Measurements from ENCODE around the gene KIF11.
"Not testable (repeated sequence)": the region's sequence is repeated elsewhere in the genome, so short reads cannot be mapped to it uniquely, and the experiment has no call there.

The KIF11 gene

DNA sequence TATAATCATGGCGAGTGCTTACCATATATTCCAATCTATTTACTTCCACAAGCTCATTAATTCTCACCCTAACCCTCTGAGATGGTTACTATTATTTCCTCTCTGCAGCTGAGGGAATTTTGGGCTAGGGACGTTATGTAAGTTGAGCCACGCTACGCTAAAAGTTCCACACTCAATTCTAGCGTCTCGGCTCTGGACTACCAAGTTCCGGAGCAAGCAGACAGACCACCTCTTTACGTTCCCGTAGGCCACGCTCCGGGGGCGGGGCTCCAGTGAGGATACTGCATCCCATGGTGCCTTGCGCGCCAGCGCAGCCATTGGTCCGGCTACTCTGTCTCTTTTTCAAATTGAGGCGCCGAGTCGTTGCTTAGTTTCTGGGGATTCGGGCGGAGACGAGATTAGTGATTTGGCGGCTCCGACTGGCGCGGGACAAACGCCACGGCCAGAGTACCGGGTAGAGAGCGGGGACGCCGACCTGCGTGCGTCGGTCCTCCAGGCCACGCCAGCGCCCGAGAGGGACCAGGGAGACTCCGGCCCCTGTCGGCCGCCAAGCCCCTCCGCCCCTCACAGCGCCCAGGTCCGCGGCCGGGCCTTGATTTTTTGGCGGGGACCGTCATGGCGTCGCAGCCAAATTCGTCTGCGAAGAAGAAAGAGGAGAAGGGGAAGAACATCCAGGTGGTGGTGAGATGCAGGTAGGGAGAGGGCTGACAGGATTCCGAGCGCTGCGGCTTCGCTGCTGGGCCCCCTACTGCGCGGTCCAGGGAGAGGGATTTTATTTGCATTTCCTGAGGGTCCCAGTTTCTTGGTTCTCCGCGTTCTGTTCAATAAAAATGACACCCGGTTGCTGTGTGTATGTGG lies at the start of gene KIF11:
KIF11 (plus strand) TSS at position 370 of the 858 bp plus-strand sequence; CDS start at position 616, 246 bp downstream.
- DNase-seq: peak; percentile 97 to 99 (median 99)

DNA sequence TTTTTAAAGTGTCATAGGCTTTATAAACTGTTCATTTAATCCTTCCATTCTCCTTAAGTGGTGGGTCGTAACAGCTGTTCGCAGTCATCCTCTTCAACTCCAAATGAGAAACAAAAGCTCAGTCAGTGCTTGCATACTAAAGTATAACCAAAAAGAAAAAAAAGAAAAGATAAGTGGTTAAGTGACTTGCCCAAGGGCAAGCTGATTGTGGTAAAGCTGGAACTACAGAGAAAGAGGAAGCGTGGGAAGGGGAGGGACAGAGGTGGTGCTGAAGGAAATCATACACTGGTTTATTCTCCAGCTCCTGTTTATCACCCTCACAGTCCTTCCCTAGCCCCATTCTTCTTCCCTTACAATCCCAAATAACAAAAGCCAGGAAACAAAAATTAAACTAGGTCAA lies 48.6 kb upstream of the KIF11 start:
- DNase-seq: peak; percentile 72 to 79 (median 76)

- DNase-seq: no peak
Observed at GRCh38 chr10:92545556-92545955, 47.4 kb upstream of the KIF11 start.

GRCh38 chr10:92547676-92548075 lies 45.3 kb upstream of the KIF11 start:
- DNase-seq: no peak

DNA sequence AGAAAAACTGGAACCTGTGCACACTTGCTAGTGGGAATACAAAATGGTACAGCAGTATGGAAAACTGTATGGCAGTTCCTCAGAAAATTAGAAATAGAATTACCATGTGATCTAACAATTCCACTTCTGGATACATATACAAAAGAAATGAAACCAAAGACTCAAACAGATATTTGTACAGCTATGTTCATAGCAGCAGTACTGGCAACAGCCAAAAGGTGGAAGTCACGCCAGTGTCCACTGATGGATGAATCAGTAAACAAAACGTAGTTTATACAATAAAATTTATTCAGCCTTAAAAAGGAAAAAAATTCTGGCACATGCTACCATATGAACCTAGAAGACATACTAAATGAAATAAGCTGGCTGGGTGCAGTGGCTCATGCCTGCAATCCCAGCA lies 42.0 kb upstream of the KIF11 start:
- DNase-seq: peak in 1 of 3 donors; percentile 3

GRCh38 chr10:92552310-92552709 lies 40.6 kb upstream of the KIF11 start:
- peak in 1 of 3 donors; percentile 5 for DNase-seq

DNA sequence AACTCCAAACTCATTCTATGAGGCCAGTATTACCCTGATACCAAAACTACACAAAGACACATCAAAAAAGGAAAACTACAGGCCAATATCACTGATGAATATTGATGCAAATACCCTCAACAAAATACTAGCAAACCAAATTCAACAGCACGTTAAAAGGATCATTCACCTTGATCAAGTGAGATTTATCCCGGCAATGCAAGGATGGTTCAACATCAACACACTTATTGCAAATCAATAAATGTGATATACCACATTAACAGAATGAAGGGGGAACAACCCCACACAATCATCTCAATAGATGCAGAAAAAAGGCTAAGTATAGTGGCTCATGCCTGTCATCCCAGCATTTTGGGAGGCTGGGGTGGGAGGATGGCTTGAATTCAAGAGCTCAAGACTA lies 39.0 kb upstream of the KIF11 start:
- no peak for DNase-seq

- no peak for DNase-seq
Observed at GRCh38 chr10:92559046-92559445, 33.9 kb upstream of the KIF11 start.

GRCh38 chr10:92562424-92562823 lies 30.5 kb upstream of the KIF11 start:
- no peak for DNase-seq

DNA sequence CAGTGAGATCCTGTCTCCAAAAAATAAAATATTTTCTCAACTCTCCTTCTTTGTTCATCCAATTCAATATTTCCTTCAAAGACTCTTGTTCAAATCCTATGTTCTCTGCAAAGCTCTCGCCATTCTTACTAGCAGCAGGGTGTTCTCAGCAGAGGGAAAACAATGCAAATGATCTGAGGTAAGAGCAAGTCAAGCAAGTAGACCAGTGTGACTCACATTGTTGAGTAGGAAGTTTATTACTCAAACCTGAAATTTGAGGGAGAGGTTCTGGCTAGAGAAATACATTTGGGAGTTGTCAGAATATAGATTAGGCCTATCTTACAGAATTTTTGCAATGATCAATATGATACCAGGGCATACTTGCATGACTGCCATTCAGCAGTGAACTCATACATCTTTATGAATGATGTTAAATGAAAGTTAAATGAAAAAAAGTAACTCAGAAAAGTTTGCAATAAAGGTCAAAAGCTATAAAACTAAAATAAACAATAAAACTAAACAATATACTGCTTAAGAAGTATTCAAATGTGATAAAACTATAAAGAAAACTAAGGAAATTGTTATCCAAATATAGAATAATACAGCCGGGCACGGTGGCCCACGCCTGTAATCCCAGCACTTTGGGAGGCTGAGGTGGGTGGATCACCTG lies 24.9 kb upstream of the KIF11 start:
- DNase-seq: peak; percentile 19 to 56 (median 49)

DNA sequence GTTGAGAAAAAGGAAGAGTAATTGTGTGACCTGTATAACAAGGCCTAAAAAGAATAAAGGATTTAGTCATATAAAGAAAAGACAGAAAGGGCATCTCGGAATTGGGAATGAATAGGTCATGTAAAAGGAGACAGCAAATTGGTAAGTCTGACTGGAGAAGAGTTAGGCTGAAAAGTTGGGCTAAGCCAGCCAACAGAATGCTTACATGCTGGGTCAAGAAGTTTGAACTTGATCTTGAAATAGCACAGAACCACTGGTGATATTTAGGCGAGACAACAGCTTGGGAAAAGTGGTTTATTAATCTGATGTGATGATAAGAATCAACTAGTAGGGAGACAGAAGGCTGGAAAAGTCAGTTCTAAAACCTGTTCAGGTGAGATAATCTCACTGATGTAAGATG lies 23.9 kb upstream of the KIF11 start:
- DNase-seq: no peak

- not testable (repeated sequence) for DNase-seq
Observed at GRCh38 chr10:92569663-92570062, 23.3 kb upstream of the KIF11 start.

- no peak for DNase-seq
Observed at GRCh38 chr10:92571649-92572048, 21.3 kb upstream of the KIF11 start.

- DNase-seq: no peak
Observed at GRCh38 chr10:92572362-92573090, 20.4 kb upstream of the KIF11 start.

DNA sequence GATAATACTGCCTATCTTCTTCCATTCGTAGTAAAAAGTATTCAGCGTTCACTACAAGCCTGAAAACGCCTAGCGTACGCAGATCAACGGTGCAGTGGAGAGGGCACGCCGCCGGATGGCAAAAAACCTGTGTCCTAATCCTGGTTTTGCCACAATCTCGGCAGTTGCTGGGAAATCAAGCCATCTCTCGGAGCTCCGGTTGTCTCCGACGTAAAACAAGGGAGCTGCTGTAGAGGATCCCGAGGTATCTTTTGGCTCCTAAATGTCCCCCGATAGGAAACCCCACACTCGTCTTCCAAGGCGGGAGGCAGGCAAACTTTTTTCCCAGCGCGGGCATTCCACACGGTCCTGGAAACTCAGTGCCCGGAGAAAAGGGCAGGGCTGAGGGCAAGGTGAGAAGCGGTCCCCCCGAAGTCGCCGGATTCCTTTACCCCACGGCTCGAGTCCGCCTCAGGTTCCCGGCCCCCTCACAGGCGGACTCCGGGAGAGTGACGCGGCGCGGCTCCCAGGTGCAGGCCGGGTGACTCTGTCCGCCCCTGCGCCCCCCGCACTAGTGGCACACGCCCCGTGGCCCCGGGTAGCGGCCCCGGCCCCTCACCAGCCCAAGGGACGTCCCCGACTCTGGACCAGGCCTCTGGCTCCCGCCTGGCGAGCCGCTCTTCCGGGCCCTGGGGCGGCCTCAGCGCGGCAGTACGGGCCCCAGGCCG lies 19.7 kb upstream of the KIF11 start:
- DNase-seq: peak; percentile 56 to 68 (median 58)

DNA sequence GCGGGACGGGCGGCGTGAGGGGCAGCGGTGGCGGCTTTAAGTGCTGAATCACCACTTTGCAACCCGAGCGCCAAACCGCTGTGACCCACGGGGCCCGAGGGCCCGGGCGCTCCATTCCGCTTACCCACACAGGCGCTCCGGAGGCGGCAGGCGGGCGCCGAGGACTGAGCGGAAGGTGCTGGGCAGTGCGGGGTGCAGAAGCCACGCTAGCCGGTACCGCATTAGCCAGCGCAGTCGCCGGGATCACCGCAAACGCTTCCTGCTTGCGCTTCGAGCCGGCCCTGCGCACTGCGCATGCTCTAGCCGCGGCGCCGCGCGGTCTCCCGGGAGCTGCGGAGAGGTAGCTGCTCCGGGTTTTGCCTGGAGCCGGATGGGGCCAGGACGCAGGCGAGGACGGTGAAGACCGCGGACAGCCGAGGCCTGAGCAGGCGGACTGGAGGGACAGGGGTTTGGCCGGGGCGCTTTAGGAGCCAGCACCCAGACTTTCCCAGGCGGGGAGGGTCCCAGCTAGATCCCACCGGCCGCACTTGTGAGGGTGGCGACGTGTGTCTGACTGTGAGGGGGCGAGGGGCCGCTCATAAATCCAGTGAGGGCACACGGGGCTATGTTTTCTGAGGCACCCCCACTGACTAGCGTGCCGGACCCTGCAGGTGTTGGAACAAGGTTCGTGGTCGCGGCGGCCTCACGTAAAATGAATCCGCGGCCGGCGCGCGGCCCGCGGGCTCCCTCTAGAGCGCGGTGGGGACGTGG lies 19.0 kb upstream of the KIF11 start, which contains the start of gene IDE:
IDE (minus strand) TSS at position 296 of the 750 bp plus-strand sequence; CDS start at position 222, 74 bp downstream.
- peak; percentile 87 to 94 (median 92) for DNase-seq

GRCh38 chr10:92574548-92575261 lies 18.2 kb upstream of the KIF11 start:
- peak in 1 of 3 donors; percentile 85 for DNase-seq

DNA sequence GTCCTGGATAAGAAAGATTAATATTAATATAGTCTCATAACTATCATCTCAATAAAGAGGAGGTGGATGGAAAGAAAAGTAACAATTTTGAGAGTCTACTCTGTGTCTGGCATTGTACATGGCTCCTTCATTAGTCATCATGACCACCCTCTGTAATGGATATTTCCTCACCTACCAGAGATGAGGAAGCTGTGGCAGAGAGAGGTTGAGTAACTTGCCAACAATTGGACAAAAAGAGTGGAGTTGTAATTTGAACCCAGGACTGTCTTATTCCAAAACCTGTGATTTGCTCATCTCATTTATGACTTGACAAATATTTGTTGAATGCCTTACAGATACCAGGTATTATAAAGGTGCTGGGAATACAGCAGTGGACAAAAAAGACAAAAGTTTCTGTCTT lies 17.0 kb upstream of the KIF11 start:
- DNase-seq: peak; percentile 54 to 75 (median 72)

DNA sequence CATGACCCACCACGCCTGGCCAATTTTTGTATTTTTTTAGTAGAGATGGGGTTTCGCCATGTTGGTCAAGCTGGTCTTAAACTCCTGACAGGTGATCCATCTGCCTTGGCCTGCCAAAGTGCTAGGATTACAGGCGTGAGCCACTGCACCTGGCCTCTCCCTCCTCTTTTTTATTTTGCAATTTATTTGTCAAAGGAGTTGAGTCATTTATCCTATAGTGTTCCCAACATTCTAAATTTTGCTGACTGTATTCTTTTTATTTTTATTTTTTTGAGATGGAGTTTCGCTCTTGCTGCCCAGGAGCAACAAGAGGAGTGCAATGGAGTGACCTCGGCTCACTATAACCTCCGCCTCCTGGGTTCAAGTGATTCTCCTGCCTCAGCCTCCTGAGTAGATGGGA lies 10.6 kb upstream of the KIF11 start:
- DNase-seq: not testable (repeated sequence)

GRCh38 chr10:92590623-92591549 lies 2.0 kb upstream of the KIF11 start:
- DNase-seq: peak; percentile 30 to 63 (median 36)

All from suppressor macrophage treated with lipopolysaccharide for 1 hour (primary cell).